Vagina (tissue), 2 donors: ENCODE data around the gene NPAP1.

ENCODE experiments used
- POLR2A ChIP-seq, 2 donors: fragments of 450-650 bp; IDR thresholded peaks; one replicate each; pipeline ENCODE4 v1.6.1; 2017; ENCODE audit warnings: antibody characterized with exemption in 2 of 2, mild to moderate bottlenecking in 2 of 2, moderate library complexity in 2 of 2
- POLR2AphosphoS5 ChIP-seq, 2 donors: sonication (generic); formaldehyde crosslinking; IDR thresholded peaks; one replicate each; pipeline ENCODE4 v1.9.0; 2017; ENCODE audit warnings: antibody characterized with exemption in 2 of 2, mild to moderate bottlenecking in 2 of 2, low read depth in 1 of 2; ENCODE audit not compliant: insufficient read depth in 1 of 2
- TF ChIP-seq, protein P1 (sequence below), 3 experiments: fragments of 450-650 bp in 2 of 3; fragments of 200-600 bp in 1 of 3; sonication (generic) in 1 of 3; IDR thresholded peaks; one replicate each; pipeline ENCODE4 v1.5.1; 2017 to 2019; ENCODE audit warnings: antibody characterized with exemption in 3 of 3, mild to moderate bottlenecking in 2 of 3, moderate library complexity in 2 of 3

GRCh38 chr15:24676431-24676830 is 856 bp downstream of the NPAP1 start:
- TF ChIP-seq POLR2A (IDR thresholded peaks at IDR 0.05) (no peak), POLR2AphosphoS5 (IDR thresholded peaks at IDR 0.05; ENCODE audit: insufficient read depth in 1 of 2, low read depth in 1 of 2) (no peak)
- TF ChIP-seq, protein P1, sequence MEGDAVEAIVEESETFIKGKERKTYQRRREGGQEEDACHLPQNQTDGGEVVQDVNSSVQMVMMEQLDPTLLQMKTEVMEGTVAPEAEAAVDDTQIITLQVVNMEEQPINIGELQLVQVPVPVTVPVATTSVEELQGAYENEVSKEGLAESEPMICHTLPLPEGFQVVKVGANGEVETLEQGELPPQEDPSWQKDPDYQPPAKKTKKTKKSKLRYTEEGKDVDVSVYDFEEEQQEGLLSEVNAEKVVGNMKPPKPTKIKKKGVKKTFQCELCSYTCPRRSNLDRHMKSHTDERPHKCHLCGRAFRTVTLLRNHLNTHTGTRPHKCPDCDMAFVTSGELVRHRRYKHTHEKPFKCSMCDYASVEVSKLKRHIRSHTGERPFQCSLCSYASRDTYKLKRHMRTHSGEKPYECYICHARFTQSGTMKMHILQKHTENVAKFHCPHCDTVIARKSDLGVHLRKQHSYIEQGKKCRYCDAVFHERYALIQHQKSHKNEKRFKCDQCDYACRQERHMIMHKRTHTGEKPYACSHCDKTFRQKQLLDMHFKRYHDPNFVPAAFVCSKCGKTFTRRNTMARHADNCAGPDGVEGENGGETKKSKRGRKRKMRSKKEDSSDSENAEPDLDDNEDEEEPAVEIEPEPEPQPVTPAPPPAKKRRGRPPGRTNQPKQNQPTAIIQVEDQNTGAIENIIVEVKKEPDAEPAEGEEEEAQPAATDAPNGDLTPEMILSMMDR (IDR thresholded peaks at IDR 0.05) = no peak
